SK-N-SH treated with all-trans-retinoic acid at 6 μM for 48 hours (cell line): ENCODE results near the gene LMTK2.

Experiments used
- ATAC-seq: fragments of 200-7000 bp; cut with Tn5 transposase; 3 replicates; pipeline ENCODE4 v1.9.1; 2020; ENCODE audit warnings: mild to moderate bottlenecking, moderate library complexity
- ARNTL ChIP-seq: fragments of 450-650 bp; formaldehyde crosslinking; IDR thresholded peaks from 2 replicates; pipeline ENCODE4 v1.5.0; 2020; ENCODE audit warnings: low read depth, mild to moderate bottlenecking, moderate library complexity, borderline replicate concordance
- BACH2 ChIP-seq: fragments of 250-450 bp; sonication (Bioruptor Pico); IDR thresholded peaks from 2 replicates; pipeline ENCODE4 v1.9.0; 2021; ENCODE audit warnings: mild to moderate bottlenecking, borderline replicate concordance
- CREB5 ChIP-seq: fragments of 250-450 bp; sonication (Bioruptor Pico); IDR thresholded peaks from 2 replicates; pipeline ENCODE4 v1.5.1; 2020; ENCODE audit warnings: low read depth, mild to moderate bottlenecking, moderate library complexity
- CSDC2 ChIP-seq: fragments of 250-450 bp; sonication (Bioruptor Pico); IDR thresholded peaks from 2 replicates; pipeline ENCODE4 v1.5.0; 2020; ENCODE audit warnings: mild to moderate bottlenecking, moderate library complexity
- CSRNP3 ChIP-seq: fragments of 250-450 bp; sonication (Bioruptor Pico); IDR thresholded peaks from 2 replicates; pipeline ENCODE4 v1.5.1; 2021; ENCODE audit warnings: mild to moderate bottlenecking, moderate library complexity
- ESRRG ChIP-seq: fragments of 250-450 bp; sonication (Bioruptor Pico); IDR thresholded peaks from 2 replicates; pipeline ENCODE4 v1.6.1; 2021; ENCODE audit warnings: mild to moderate bottlenecking
- GLIS3 ChIP-seq: fragments of 250-450 bp; sonication (Bioruptor Pico); IDR thresholded peaks from 2 replicates; pipeline ENCODE4 v1.5.0; 2020; ENCODE audit warnings: mild to moderate bottlenecking, moderate library complexity
- ISL1 ChIP-seq: fragments of 250-450 bp; sonication (Bioruptor Pico); IDR thresholded peaks from 2 replicates; pipeline ENCODE4 v2.1.2; 2022; ENCODE audit warnings: mild to moderate bottlenecking, moderate library complexity
- OSR1 ChIP-seq: fragments of 250-450 bp; sonication (Bioruptor Pico); IDR thresholded peaks from 2 replicates; pipeline ENCODE4 v1.8.0; 2022; ENCODE audit warnings: moderate library complexity, mild to moderate bottlenecking, inconsistent platforms
- POU6F1 ChIP-seq: fragments of 250-450 bp; sonication (Bioruptor Pico); IDR thresholded peaks from 2 replicates; pipeline ENCODE4 v1.8.0; 2021; ENCODE audit warnings: low read depth, mild to moderate bottlenecking, moderate library complexity, borderline replicate concordance
- RARB ChIP-seq: fragments of 250-450 bp; sonication (Bioruptor Pico); IDR thresholded peaks from 2 replicates; pipeline ENCODE4 v1.8.0; 2021; ENCODE audit warnings: mild to moderate bottlenecking, moderate library complexity
- SNAI2 ChIP-seq: fragments of 250-450 bp; sonication (Bioruptor Pico); IDR thresholded peaks from 2 replicates; pipeline ENCODE4 v1.5.0; 2020; ENCODE audit warnings: mild to moderate bottlenecking, moderate library complexity
- TCF4 ChIP-seq: fragments of 250-450 bp; sonication (Bioruptor Pico); IDR thresholded peaks from 2 replicates; pipeline ENCODE4 v1.8.0; 2021; ENCODE audit warnings: mild to moderate bottlenecking, moderate library complexity, borderline replicate concordance
- TSHZ2 ChIP-seq: fragments of 250-450 bp; sonication (Bioruptor Pico); IDR thresholded peaks from 2 replicates; pipeline ENCODE4 v1.5.0; 2020; ENCODE audit warnings: mild to moderate bottlenecking, moderate library complexity
- ZC3H10 ChIP-seq: fragments of 250-450 bp; sonication (Bioruptor Pico); IDR thresholded peaks from 2 replicates; pipeline ENCODE4 v1.5.1; 2021; ENCODE audit warnings: mild to moderate bottlenecking, moderate library complexity
- ZFP3 ChIP-seq: fragments of 250-450 bp; sonication (Bioruptor Pico); IDR thresholded peaks from 2 replicates; pipeline ENCODE4 v1.5.0; 2020; ENCODE audit warnings: mild to moderate bottlenecking, moderate library complexity
- ZFP30 ChIP-seq: fragments of 450-650 bp; formaldehyde crosslinking; IDR thresholded peaks from 2 replicates; pipeline ENCODE4 v1.5.0; 2022; ENCODE audit warnings: mild to moderate bottlenecking, moderate library complexity
- ZNF70 ChIP-seq: fragments of 450-650 bp; formaldehyde crosslinking; IDR thresholded peaks from 2 replicates; pipeline ENCODE4 v1.5.0; 2020; ENCODE audit warnings: mild to moderate bottlenecking, moderate library complexity
- ZNF8 ChIP-seq: fragments of 450-650 bp; formaldehyde crosslinking; IDR thresholded peaks from 2 replicates; pipeline ENCODE4 v1.5.0; 2020; ENCODE audit warnings: mild to moderate bottlenecking, moderate library complexity

Gene LMTK2

GRCh38 chr7:98105942-98106544 is 619 bp upstream of the LMTK2 start:
- no peak for TF ChIP-seq ZC3H10
- no peak for TF ChIP-seq CREB5 (CRISPR knock-in tag)
- TF ChIP-seq ARNTL (CRISPR knock-in tag) = no peak
- TF ChIP-seq CSRNP3 = no peak
- no peak for TF ChIP-seq ZNF70
- peak; percentile 1; the same call in 2 of the 3 replicates for ATAC-seq

GRCh38 chr7:98107313-98107721 is 655 bp downstream of the LMTK2 start:
- TF ChIP-seq GLIS3 (CRISPR knock-in tag) (peak; percentile 16; the same call in 1 of the 2 replicates), ISL1 (CRISPR knock-in tag) (no peak), TCF4 (no peak), CREB5 (CRISPR knock-in tag) (no peak)
- peak; percentile 25; the same call in 2 of the 3 replicates for ATAC-seq

- no peak for ATAC-seq
- TF ChIP-seq ESRRG (CRISPR knock-in tag) (no peak), OSR1 (CRISPR knock-in tag) (no peak), ZFP30 (no peak), SNAI2 (CRISPR knock-in tag) (no peak), CSDC2 (no peak)
- TF ChIP-seq, all 23 proteins: peak for 0
Measured at GRCh38 chr7:98110249-98111022, 3.8 kb downstream of the LMTK2 start.

GRCh38 chr7:98112077-98112476 is 5.4 kb downstream of the LMTK2 start:
- no peak for ATAC-seq
- TF ChIP-seq OSR1 (CRISPR knock-in tag) = no peak
- TF ChIP-seq TSHZ2 (CRISPR knock-in tag) = no peak
- TF ChIP-seq TCF4 = no peak
- no peak for TF ChIP-seq ISL1 (CRISPR knock-in tag)
- no peak for TF ChIP-seq GLIS3 (CRISPR knock-in tag)
- no peak for TF ChIP-seq ZFP3 (CRISPR knock-in tag)
- no peak for TF ChIP-seq ARNTL (CRISPR knock-in tag)
- TF ChIP-seq RARB (CRISPR knock-in tag) = no peak
- no peak for TF ChIP-seq ZFP30
- TF ChIP-seq CSRNP3 = no peak
- no peak for TF ChIP-seq BACH2 (CRISPR knock-in tag)
- TF ChIP-seq ZNF8 (CRISPR knock-in tag) = no peak
- TF ChIP-seq POU6F1 = no peak
- no peak for TF ChIP-seq CSDC2
- no peak for TF ChIP-seq ESRRG (CRISPR knock-in tag)
- no peak for TF ChIP-seq ZNF70
- no peak for TF ChIP-seq CREB5 (CRISPR knock-in tag)
